Activated T-cell treated with anti-CD3 and anti-CD28 coated beads, Interleukin-2, amount 50 U/mL, for 72 hours (primary cell): ENCODE measurements around the gene FGF12. TPM values are rescaled to one million over a fixed set of nuclear protein-coding genes. Genes with fewer than 3 reads are reported as not detected.

Experiments used
- ATAC-seq, 2 donors: fragments of 150-1000 bp; cut with Tn5 transposase; replicated peaks in 1 of 2; 2 replicates each; pipeline ENCODE4 v1.10.0; 2021; ENCODE audit warnings: moderate library complexity in 2 of 2, mild to moderate bottlenecking in 1 of 2
- DNase-seq, 2 donors: peaks; one replicate each; pipeline ENCODE4 v3.0.0; 2021 to 2022; ENCODE audit warnings: mixed read lengths in 1 of 2
- H3K27ac Mint-ChIP-seq: one replicate; pipeline ENCODE4 v1.8.0; 2022; ENCODE audit warnings: mild to moderate bottlenecking, moderate library complexity, mixed read lengths
- H3K27me3 Mint-ChIP-seq: one replicate; pipeline ENCODE4 v1.8.0; 2022; ENCODE audit warnings: low read depth, mixed read lengths
- H3K36me3 Mint-ChIP-seq, 2 donors: one replicate each; pipeline ENCODE4 v1.8.0; 2022; ENCODE audit warnings: mixed read lengths in 2 of 2, mild to moderate bottlenecking in 1 of 2; ENCODE audit not compliant: insufficient read depth in 2 of 2
- H3K4me1 Mint-ChIP-seq: one replicate; pipeline ENCODE4 v1.8.0; 2022; ENCODE audit warnings: low read depth, mixed read lengths
- H3K4me3 Mint-ChIP-seq, 2 donors: one replicate each; pipeline ENCODE4 v1.8.0; 2022; ENCODE audit warnings: mild to moderate bottlenecking in 2 of 2, mixed read lengths in 2 of 2, moderate library complexity in 2 of 2
- H3K9me3 Mint-ChIP-seq, 2 donors: one replicate each; pipeline ENCODE4 v1.8.0; 2022; ENCODE audit warnings: mixed read lengths in 2 of 2
- total RNA-seq, 2 donors: library from RNA; stranded (reverse); gene quantifications; one replicate each; pipeline ENCODE4 v1.2.3, GENCODE V29; 2022

Gene FGF12
- total RNA-seq, 2 donors from 2014 or later: not detected

GRCh38 chr3:192303235-192303634, 424.1 kb downstream of the FGF12 start:
- Mint-ChIP-seq H3K4me3 (no peak overlapping the region), H3K36me3 (no peaks in the 10 kb centered on the region), H3K9me3 (no peaks in the 10 kb centered on the region), H3K4me1 (no peaks in the 10 kb centered on the region), H3K27ac (no peak overlapping the region), H3K27me3 (no peaks in the 10 kb centered on the region)
- ATAC-seq (no peak), DNase-seq (no peak)

GRCh38 chr3:192302721-192303120, 424.6 kb downstream of the FGF12 start:
- H3K36me3 Mint-ChIP-seq: no peaks in the 10 kb centered on the region
- ATAC-seq (no peak), DNase-seq (no peak)
- H3K4me1 Mint-ChIP-seq: no peaks in the 10 kb centered on the region
- H3K27me3 Mint-ChIP-seq: no peaks in the 10 kb centered on the region
- no peaks in the 10 kb centered on the region for H3K9me3 Mint-ChIP-seq
- no peak overlapping the region for H3K4me3 Mint-ChIP-seq
- no peak overlapping the region for H3K27ac Mint-ChIP-seq

- no peaks in the 10 kb centered on the region for H3K4me1 Mint-ChIP-seq
- no peaks in the 10 kb centered on the region for H3K27me3 Mint-ChIP-seq
- no peak overlapping the region for H3K27ac Mint-ChIP-seq
- H3K36me3 Mint-ChIP-seq: no peaks in the 10 kb centered on the region
- H3K4me3 Mint-ChIP-seq: no peak overlapping the region
- DNase-seq: no peak
- ATAC-seq: no peak
- no peaks in the 10 kb centered on the region for H3K9me3 Mint-ChIP-seq
Measured at GRCh38 chr3:192299921-192300320, 427.4 kb downstream of the FGF12 start.

GRCh38 chr3:192296845-192297244, 430.5 kb downstream of the FGF12 start:
- ATAC-seq (no peak), DNase-seq (no peak)
- no peak overlapping the region for H3K4me3 Mint-ChIP-seq
- H3K9me3 Mint-ChIP-seq: peaks cover 2% of the 10 kb centered on the region in 2 donors
- H3K27ac Mint-ChIP-seq: no peak overlapping the region
- H3K4me1 Mint-ChIP-seq: no peaks in the 10 kb centered on the region
- H3K27me3 Mint-ChIP-seq: no peaks in the 10 kb centered on the region
- no peaks in the 10 kb centered on the region for H3K36me3 Mint-ChIP-seq

- H3K27ac Mint-ChIP-seq: no peak overlapping the region
- no peaks in the 10 kb centered on the region for H3K27me3 Mint-ChIP-seq
- peaks cover 0 to 2% of the 10 kb centered on the region in 2 donors for H3K9me3 Mint-ChIP-seq
- H3K4me3 Mint-ChIP-seq: no peak overlapping the region
- H3K4me1 Mint-ChIP-seq: no peaks in the 10 kb centered on the region
- no peaks in the 10 kb centered on the region for H3K36me3 Mint-ChIP-seq
- DNase-seq (no peak), ATAC-seq (no peak)
Measured at GRCh38 chr3:192284443-192285072, 442.8 kb downstream of the FGF12 start.

- H3K27ac Mint-ChIP-seq: no peak overlapping the region
- ATAC-seq: no peak
- peaks cover 0 to 2% of the 10 kb centered on the region in 2 donors for H3K9me3 Mint-ChIP-seq
Measured at GRCh38 chr3:192281207-192281880, 446.0 kb downstream of the FGF12 start.

GRCh38 chr3:192279664-192280063, 447.7 kb downstream of the FGF12 start:
- Mint-ChIP-seq H3K4me3 (no peak overlapping the region), H3K4me1 (no peaks in the 10 kb centered on the region), H3K27me3 (no peaks in the 10 kb centered on the region), H3K36me3 (no peaks in the 10 kb centered on the region), H3K27ac (no peak overlapping the region), H3K9me3 (peaks cover 0 to 2% of the 10 kb centered on the region in 2 donors)
- no peak for DNase-seq
- no peak for ATAC-seq

More at GRCh38 chr3:192281207-192281880, 446.0 kb downstream of the FGF12 start:
- Mint-ChIP-seq H3K4me3 (no peak overlapping the region), H3K36me3 (no peaks in the 10 kb centered on the region), H3K27me3 (no peaks in the 10 kb centered on the region), H3K4me1 (no peaks in the 10 kb centered on the region)
- no peak for DNase-seq

GRCh38 chr3:192277477-192277876, 449.9 kb downstream of the FGF12 start:
- Mint-ChIP-seq H3K36me3 (no peaks in the 10 kb centered on the region), H3K27ac (no peak overlapping the region), H3K4me1 (no peaks in the 10 kb centered on the region)

GRCh38 chr3:192275741-192276355, 451.5 kb downstream of the FGF12 start:
- Mint-ChIP-seq H3K9me3 (no peaks in the 10 kb centered on the region), H3K4me3 (no peak overlapping the region), H3K4me1 (no peaks in the 10 kb centered on the region), H3K27me3 (no peaks in the 10 kb centered on the region), H3K36me3 (no peaks in the 10 kb centered on the region), H3K27ac (no peak overlapping the region)
- ATAC-seq (no peak), DNase-seq (no peak)

More at GRCh38 chr3:192277477-192277876, 449.9 kb downstream of the FGF12 start:
- no peaks in the 10 kb centered on the region for H3K9me3 Mint-ChIP-seq
- ATAC-seq (no peak), DNase-seq (no peak)
- H3K4me3 Mint-ChIP-seq: no peak overlapping the region
- H3K27me3 Mint-ChIP-seq: no peaks in the 10 kb centered on the region

- Mint-ChIP-seq H3K27me3 (no peaks in the 10 kb centered on the region), H3K4me3 (no peak overlapping the region), H3K4me1 (no peaks in the 10 kb centered on the region), H3K36me3 (no peaks in the 10 kb centered on the region), H3K9me3 (no peaks in the 10 kb centered on the region), H3K27ac (no peak overlapping the region)
- DNase-seq: no peak
- ATAC-seq: no peak
Measured at GRCh38 chr3:192273697-192274010, 453.7 kb downstream of the FGF12 start.

GRCh38 chr3:192273001-192273696, 454.2 kb downstream of the FGF12 start:
- Mint-ChIP-seq H3K27me3 (no peaks in the 10 kb centered on the region), H3K9me3 (no peaks in the 10 kb centered on the region), H3K4me1 (no peaks in the 10 kb centered on the region), H3K36me3 (no peaks in the 10 kb centered on the region), H3K27ac (no peak overlapping the region), H3K4me3 (no peak overlapping the region)
- DNase-seq (no peak), ATAC-seq (no peak)

- no peak for ATAC-seq
- H3K36me3 Mint-ChIP-seq: no peaks in the 10 kb centered on the region
- peaks cover 0 to 1% of the 10 kb centered on the region in 2 donors for H3K9me3 Mint-ChIP-seq
- DNase-seq: no peak
- no peak overlapping the region for H3K27ac Mint-ChIP-seq
- no peaks in the 10 kb centered on the region for H3K27me3 Mint-ChIP-seq
- H3K4me1 Mint-ChIP-seq: no peaks in the 10 kb centered on the region
- H3K4me3 Mint-ChIP-seq: no peak overlapping the region
Measured at GRCh38 chr3:192262001-192262400, 465.3 kb downstream of the FGF12 start.

- ATAC-seq: no peak
- H3K4me1 Mint-ChIP-seq: no peaks in the 10 kb centered on the region
- no peaks in the 10 kb centered on the region for H3K27me3 Mint-ChIP-seq
Measured at GRCh38 chr3:192261135-192261534, 466.2 kb downstream of the FGF12 start.

More at GRCh38 chr3:192261135-192261534, 466.2 kb downstream of the FGF12 start:
- no peaks in the 10 kb centered on the region for H3K9me3 Mint-ChIP-seq
- no peaks in the 10 kb centered on the region for H3K36me3 Mint-ChIP-seq
- H3K27ac Mint-ChIP-seq: no peak overlapping the region
- DNase-seq: no peak
- no peak overlapping the region for H3K4me3 Mint-ChIP-seq
